Fibroblast of mammary gland (primary cell): ENCODE measurements around the gene AVL9.
"Not testable (repeated sequence)": the region's sequence is repeated elsewhere in the genome, so short reads cannot be mapped to it uniquely, and the experiment has no call there.

ENCODE experiments used
- DNase-seq: peaks from one replicate; pipeline ENCODE4 v3.0.0-alpha.2; 2010; ENCODE audit warnings: low read depth
- H3K4me3 ChIP-seq: 2 replicates; pipeline ENCODE4 v1.5.1; 2011; ENCODE audit warnings: low read depth, mild to moderate bottlenecking, low read length, moderate library complexity; ENCODE audit not compliant: control insufficient read depth
- TF ChIP-seq, protein P1 (sequence below): conservative IDR thresholded peaks from 2 replicates; pipeline ENCODE4 v1.5.1; 2011; ENCODE audit warnings: low read depth, low read length, inconsistent platforms; ENCODE audit not compliant: control insufficient read depth, insufficient read depth

AVL9 gene

DNA sequence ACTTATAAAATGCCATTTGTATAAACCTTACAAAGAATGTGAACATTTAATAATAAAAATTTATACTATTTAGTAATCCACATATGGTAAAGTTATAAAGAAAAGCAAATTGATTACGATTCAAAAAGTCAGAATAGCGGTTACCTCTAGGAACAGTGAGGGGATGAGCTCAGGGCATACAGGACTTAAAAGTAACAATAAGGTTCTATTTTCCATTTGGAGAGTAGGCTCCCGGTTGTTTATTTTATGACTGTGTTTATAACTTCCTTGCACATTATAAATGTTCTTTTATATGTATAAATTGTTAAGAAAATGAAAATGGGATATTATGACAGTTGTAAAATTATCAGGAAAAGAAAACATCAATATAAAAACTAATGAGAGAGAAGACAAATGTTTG is 135.7 kb downstream of the AVL9 start:
- DNase-seq = no peak
- TF ChIP-seq, protein P1, sequence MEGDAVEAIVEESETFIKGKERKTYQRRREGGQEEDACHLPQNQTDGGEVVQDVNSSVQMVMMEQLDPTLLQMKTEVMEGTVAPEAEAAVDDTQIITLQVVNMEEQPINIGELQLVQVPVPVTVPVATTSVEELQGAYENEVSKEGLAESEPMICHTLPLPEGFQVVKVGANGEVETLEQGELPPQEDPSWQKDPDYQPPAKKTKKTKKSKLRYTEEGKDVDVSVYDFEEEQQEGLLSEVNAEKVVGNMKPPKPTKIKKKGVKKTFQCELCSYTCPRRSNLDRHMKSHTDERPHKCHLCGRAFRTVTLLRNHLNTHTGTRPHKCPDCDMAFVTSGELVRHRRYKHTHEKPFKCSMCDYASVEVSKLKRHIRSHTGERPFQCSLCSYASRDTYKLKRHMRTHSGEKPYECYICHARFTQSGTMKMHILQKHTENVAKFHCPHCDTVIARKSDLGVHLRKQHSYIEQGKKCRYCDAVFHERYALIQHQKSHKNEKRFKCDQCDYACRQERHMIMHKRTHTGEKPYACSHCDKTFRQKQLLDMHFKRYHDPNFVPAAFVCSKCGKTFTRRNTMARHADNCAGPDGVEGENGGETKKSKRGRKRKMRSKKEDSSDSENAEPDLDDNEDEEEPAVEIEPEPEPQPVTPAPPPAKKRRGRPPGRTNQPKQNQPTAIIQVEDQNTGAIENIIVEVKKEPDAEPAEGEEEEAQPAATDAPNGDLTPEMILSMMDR = no peak
- no peak overlapping the region for H3K4me3 ChIP-seq

- not testable (repeated sequence) for H3K4me3 ChIP-seq, DNase-seq
These were observed 136.6 kb downstream of the AVL9 start for GRCh38 chr7:32631590-32632497.

DNA sequence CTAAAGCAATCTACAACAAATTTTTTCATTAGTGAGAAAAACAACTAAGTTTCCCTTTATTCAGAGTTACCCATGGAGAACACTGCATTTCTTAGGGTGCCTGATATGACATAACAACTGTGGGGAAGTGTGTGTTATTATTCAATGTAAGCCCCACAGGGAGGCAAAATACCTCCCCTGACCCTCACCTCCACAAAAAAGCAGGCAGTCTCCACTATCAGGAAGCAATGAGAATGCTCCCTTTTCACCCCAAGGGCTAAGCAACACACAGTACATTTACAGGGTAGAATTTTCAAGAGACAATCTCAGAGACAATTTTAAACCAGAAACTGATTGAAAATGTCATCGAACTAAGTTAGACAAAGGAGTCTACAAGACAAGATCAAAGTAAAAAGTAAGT is 138.2 kb downstream of the AVL9 start:
- not testable (repeated sequence) for H3K4me3 ChIP-seq, DNase-seq

DNA sequence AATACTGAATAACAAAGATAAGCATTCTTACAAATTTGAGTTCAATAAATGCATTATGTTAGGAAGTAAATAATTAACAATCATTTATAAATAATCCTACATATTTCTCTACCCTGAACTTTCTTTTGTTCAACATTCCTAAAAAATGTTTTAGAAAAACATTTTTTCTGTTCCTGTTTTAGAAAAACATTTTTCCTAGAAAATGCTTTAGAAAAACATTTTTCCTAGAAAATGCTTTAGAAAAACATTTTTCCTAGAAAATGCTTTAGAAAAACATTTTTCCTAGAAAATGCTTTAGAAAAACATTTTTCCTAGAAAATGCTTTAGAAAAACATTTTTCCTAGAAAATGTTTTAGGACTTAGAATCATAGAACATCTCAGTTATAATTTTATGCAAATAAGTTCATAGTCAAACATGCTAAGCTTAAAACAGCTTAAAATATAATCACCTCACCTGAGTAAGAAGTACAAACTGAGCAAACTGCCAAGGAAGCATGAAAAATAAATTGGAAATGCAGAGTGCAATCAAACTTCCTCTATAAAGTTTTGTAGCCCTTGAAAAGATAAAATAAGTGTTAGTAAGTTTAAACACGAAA is 139.6 kb downstream of the AVL9 start:
- not testable (repeated sequence) for DNase-seq, H3K4me3 ChIP-seq

DNA sequence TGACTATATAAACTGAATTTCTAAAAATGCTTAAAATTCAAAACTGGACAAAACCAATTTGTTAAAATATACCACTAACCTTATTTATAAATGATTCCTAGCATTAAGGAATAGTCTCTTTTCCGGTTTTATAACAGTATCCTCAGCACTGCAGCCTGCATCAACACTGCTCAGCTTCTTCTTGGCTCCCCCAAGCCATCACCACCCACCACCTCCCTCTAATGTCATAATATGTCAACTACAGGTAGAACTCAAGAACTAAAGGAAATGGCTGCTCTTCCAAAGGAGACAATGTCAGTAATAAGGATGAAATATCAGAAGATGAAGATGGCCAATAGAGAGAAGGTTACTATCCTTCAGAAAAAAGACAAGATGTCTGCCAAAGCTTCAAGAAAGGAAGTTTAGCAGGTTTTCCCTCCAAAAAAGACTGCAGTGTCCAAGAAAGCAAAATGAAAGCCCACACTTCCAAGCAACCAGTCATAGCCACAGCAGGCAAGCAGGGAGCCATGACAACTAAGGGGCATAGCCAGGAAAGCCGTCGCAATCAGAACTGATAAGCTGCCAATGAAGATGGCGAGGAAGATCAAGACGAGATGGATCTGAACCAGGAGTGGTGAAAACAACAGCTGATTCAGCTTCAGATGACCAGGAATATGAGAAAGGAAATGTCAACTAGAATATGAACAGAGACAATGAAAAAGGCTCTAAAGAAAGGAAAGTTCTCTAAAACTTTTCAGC is 141.6 kb downstream of the AVL9 start:
- DNase-seq = not testable (repeated sequence)

DNA sequence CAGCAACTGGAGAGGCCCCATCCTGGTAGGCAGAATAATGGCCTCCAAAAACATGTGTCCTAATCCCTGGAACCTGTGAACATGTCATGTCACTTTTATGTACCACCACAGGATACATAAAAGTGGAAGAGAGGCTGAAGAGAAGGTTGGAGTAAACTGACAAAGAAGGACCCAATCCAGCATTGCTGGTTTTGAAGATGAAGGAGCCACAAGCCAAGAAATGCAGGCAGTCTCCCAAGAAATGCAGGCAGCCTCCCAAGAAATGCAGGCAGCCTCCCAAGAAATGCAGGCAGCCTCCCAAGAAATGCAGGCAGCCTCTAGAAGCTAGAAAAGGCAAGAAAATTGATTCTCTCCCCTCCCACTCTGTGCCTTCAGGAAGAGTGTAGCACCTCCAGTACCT is 142.3 kb downstream of the AVL9 start:
- DNase-seq, H3K4me3 ChIP-seq: not testable (repeated sequence)

More for the DNA sequence above, 141.6 kb downstream of the AVL9 start:
- H3K4me3 ChIP-seq = not testable (repeated sequence)
